ENCODE results near the gene SLC30A2. TPM values are rescaled to one million over a fixed set of nuclear protein-coding genes. Genes with fewer than 3 reads are reported as not detected.

The SLC30A2 gene
- total and polyA plus RNA-seq, 9 of the 15 experiments (the other 6 are each of a cell fraction or from before 2014, with no cell fraction given), result 0.01 to 0.18 (median 0.06) TPM; not detected in 3

DNA sequence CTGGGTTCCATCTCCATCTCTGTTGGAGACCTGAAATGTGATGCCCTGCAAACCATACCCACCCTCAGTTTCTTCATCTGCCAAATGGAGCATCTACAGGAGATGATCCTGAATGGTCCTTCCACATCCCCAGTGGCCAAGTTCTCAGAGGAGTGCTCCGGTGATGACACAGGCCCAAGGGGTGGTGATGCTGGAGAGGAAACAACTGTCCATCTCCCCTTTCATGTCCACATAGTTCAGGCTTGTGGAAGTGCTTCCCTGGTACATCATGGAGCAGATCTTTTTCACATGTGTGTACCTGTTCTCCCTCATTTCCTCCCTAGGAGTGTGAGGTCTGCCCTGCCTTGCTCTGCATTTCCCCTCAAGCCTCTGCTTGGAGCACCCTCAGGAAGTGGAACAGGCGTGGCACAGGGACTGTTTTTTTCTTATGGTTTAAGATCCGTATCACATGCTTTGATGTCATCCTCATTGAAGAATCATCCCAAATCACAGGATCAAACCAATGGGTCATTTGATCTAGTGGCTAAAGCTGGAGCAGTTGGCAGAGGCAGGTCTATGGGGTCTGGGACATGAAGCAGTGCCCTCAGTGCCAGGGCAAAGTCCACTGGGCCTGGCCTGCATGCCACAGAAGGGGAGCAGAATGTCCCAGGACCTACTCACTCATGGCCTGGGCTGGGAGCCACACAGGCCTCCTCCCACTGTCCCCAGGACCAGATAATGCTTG lies 29.7 kb upstream of the SLC30A2 start (continued):
- 0 out of 2 replicates have a peak, but pooled peaks have one; percentile 6 for TF ChIP-seq ZNF384 (IDR thresholded peaks at IDR 0.05; ENCODE audit: low read depth, low read length)
- TF ChIP-seq, protein P1, sequence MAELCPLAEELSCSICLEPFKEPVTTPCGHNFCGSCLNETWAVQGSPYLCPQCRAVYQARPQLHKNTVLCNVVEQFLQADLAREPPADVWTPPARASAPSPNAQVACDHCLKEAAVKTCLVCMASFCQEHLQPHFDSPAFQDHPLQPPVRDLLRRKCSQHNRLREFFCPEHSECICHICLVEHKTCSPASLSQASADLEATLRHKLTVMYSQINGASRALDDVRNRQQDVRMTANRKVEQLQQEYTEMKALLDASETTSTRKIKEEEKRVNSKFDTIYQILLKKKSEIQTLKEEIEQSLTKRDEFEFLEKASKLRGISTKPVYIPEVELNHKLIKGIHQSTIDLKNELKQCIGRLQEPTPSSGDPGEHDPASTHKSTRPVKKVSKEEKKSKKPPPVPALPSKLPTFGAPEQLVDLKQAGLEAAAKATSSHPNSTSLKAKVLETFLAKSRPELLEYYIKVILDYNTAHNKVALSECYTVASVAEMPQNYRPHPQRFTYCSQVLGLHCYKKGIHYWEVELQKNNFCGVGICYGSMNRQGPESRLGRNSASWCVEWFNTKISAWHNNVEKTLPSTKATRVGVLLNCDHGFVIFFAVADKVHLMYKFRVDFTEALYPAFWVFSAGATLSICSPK (IDR thresholded peaks at IDR 0.05; ENCODE audit: borderline replicate concordance), result no peak
- no peak for TF ChIP-seq SIN3A (IDR thresholded peaks at IDR 0.05; ENCODE audit: borderline replicate concordance in 2 of 2, control insufficient read depth in 1 of 2, low read depth in 2 of 2, low read length in 2 of 2)
- TF ChIP-seq SMARCC2 (IDR thresholded peaks at IDR 0.05; ENCODE audit: low read depth), result no peak
- TF ChIP-seq, protein P2, sequence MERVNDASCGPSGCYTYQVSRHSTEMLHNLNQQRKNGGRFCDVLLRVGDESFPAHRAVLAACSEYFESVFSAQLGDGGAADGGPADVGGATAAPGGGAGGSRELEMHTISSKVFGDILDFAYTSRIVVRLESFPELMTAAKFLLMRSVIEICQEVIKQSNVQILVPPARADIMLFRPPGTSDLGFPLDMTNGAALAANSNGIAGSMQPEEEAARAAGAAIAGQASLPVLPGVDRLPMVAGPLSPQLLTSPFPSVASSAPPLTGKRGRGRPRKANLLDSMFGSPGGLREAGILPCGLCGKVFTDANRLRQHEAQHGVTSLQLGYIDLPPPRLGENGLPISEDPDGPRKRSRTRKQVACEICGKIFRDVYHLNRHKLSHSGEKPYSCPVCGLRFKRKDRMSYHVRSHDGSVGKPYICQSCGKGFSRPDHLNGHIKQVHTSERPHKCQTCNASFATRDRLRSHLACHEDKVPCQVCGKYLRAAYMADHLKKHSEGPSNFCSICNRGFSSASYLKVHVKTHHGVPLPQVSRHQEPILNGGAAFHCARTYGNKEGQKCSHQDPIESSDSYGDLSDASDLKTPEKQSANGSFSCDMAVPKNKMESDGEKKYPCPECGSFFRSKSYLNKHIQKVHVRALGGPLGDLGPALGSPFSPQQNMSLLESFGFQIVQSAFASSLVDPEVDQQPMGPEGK (CRISPR knock-in tag; IDR thresholded peaks at IDR 0.05; ENCODE audit: borderline replicate concordance), result no peak
- TF ChIP-seq, protein P3, sequence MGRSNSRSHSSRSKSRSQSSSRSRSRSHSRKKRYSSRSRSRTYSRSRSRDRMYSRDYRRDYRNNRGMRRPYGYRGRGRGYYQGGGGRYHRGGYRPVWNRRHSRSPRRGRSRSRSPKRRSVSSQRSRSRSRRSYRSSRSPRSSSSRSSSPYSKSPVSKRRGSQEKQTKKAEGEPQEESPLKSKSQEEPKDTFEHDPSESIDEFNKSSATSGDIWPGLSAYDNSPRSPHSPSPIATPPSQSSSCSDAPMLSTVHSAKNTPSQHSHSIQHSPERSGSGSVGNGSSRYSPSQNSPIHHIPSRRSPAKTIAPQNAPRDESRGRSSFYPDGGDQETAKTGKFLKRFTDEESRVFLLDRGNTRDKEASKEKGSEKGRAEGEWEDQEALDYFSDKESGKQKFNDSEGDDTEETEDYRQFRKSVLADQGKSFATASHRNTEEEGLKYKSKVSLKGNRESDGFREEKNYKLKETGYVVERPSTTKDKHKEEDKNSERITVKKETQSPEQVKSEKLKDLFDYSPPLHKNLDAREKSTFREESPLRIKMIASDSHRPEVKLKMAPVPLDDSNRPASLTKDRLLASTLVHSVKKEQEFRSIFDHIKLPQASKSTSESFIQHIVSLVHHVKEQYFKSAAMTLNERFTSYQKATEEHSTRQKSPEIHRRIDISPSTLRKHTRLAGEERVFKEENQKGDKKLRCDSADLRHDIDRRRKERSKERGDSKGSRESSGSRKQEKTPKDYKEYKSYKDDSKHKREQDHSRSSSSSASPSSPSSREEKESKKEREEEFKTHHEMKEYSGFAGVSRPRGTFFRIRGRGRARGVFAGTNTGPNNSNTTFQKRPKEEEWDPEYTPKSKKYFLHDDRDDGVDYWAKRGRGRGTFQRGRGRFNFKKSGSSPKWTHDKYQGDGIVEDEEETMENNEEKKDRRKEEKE (IDR thresholded peaks at IDR 0.05; ENCODE audit: borderline replicate concordance in 1 of 2, control insufficient read depth in 1 of 2, low read depth in 2 of 2, low read length in 1 of 2), result no peak
- TF ChIP-seq NR2C1 (IDR thresholded peaks at IDR 0.05), result no peak
- no peak for TF ChIP-seq NR2C1 (tag; IDR thresholded peaks at IDR 0.05)
- TF ChIP-seq SLC30A9 (CRISPR knock-in tag; IDR thresholded peaks at IDR 0.05), result no peak
- TF ChIP-seq GATA2 (CRISPR knock-in tag; IDR thresholded peaks at IDR 0.05), result no peak
- no peak for TF ChIP-seq MIER1 (IDR thresholded peaks at IDR 0.05; ENCODE audit: low read depth)
- no peak for TF ChIP-seq PPARD (CRISPR knock-in tag; IDR thresholded peaks at IDR 0.05)
- no peak for TF ChIP-seq ZSCAN32 (CRISPR knock-in tag; IDR thresholded peaks at IDR 0.05)
- TF ChIP-seq CTBP1 (IDR thresholded peaks at IDR 0.05; ENCODE audit: borderline replicate concordance), result no peak
- TF ChIP-seq, protein P4, sequence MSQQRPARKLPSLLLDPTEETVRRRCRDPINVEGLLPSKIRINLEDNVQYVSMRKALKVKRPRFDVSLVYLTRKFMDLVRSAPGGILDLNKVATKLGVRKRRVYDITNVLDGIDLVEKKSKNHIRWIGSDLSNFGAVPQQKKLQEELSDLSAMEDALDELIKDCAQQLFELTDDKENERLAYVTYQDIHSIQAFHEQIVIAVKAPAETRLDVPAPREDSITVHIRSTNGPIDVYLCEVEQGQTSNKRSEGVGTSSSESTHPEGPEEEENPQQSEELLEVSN (IDR thresholded peaks at IDR 0.05; ENCODE audit: borderline replicate concordance in 1 of 2, extremely low read depth in 1 of 2, insufficient read depth in 1 of 2, insufficient read length in 1 of 2, low read depth in 1 of 2, low read length in 1 of 2, poor library complexity in 1 of 2, severe bottlenecking in 1 of 2), result no peak
- TF ChIP-seq, protein P5, sequence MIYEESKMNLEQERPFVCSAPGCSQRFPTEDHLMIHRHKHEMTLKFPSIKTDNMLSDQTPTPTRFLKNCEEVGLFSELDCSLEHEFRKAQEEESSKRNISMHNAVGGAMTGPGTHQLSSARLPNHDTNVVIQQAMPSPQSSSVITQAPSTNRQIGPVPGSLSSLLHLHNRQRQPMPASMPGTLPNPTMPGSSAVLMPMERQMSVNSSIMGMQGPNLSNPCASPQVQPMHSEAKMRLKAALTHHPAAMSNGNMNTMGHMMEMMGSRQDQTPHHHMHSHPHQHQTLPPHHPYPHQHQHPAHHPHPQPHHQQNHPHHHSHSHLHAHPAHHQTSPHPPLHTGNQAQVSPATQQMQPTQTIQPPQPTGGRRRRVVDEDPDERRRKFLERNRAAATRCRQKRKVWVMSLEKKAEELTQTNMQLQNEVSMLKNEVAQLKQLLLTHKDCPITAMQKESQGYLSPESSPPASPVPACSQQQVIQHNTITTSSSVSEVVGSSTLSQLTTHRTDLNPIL (CRISPR knock-in tag; IDR thresholded peaks at IDR 0.05), result no peak
- no peak for TF ChIP-seq MCM3 (IDR thresholded peaks at IDR 0.05)
- no peak for TF ChIP-seq SMARCE1 (IDR thresholded peaks at IDR 0.05)
